WTC11 (cell line): Measurements from ENCODE around the gene HDHD5. TPM values are rescaled to one million over a fixed set of nuclear protein-coding genes. Genes with fewer than 3 reads are reported as not detected.

ENCODE experiments used
- ATAC-seq: fragments of 200-7000 bp; cut with Tn5 transposase; 2 replicates; pipeline ENCODE4 v1.10.0; 2021; ENCODE audit warnings: mild to moderate bottlenecking, moderate library complexity
- CTCF ChIA-PET: fragments of 300-600 bp; sonication (Branson Sonifier 250); formaldehyde crosslinking; loops from one replicate; lab custom pipeline; 2021; ENCODE audit warnings: antibody characterized with exemption; lab: Charles Lee
- POLR2A ChIA-PET: fragments of 350-600 bp; sonication (Branson Sonifier 250); formaldehyde crosslinking; loops from one replicate; lab custom pipeline; 2021; ENCODE audit warnings: antibody characterized with exemption; lab: Charles Lee
- DNase-seq: peaks from one replicate; pipeline ENCODE4 v3.0.0; 2021; ENCODE audit warnings: low spot score
- H3K27ac Mint-ChIP-seq: 2 replicates; pipeline ENCODE4 v1.8.0; 2021; ENCODE audit warnings: mixed read lengths
- H3K27me3 Mint-ChIP-seq: 2 replicates; pipeline ENCODE4 v1.8.0; 2021; ENCODE audit warnings: low read depth, mild to moderate bottlenecking, moderate library complexity, mixed read lengths
- H3K36me3 Mint-ChIP-seq: 2 replicates; pipeline ENCODE4 v1.8.0; 2021; ENCODE audit warnings: mixed read lengths
- H3K4me1 Mint-ChIP-seq: 2 replicates; pipeline ENCODE4 v1.8.0; 2022; ENCODE audit warnings: mixed read lengths
- H3K4me3 Mint-ChIP-seq: 2 replicates; pipeline ENCODE4 v1.8.0; 2021; ENCODE audit warnings: mild to moderate bottlenecking, moderate library complexity, mixed read lengths
- H3K9me3 Mint-ChIP-seq: 2 replicates; pipeline ENCODE4 v1.8.0; 2021; ENCODE audit warnings: mixed read lengths
- ATF2 ChIP-seq: sonication (generic); formaldehyde crosslinking; IDR thresholded peaks from 2 replicates; pipeline ENCODE4 v1.8.1; 2022; ENCODE audit warnings: low read depth, missing genetic modification reagents, borderline replicate concordance
- ATF3 ChIP-seq: sonication (generic); formaldehyde crosslinking; conservative IDR thresholded peaks from 2 replicates; pipeline ENCODE4 v1.8.1; 2022; ENCODE audit warnings: mild to moderate bottlenecking, missing genetic modification reagents
- ATF6 ChIP-seq: sonication (generic); formaldehyde crosslinking; IDR thresholded peaks from 2 replicates; pipeline ENCODE4 v1.8.1; 2023; ENCODE audit warnings: mild to moderate bottlenecking, missing genetic modification reagents
- CREM ChIP-seq: sonication (generic); formaldehyde crosslinking; IDR thresholded peaks from 2 replicates; pipeline ENCODE4 v1.8.1; 2022; ENCODE audit warnings: mild to moderate bottlenecking, missing genetic modification reagents, moderate library complexity
- FOXP1 ChIP-seq: sonication (generic); formaldehyde crosslinking; IDR thresholded peaks from 2 replicates; pipeline ENCODE4 v1.8.0; 2022; ENCODE audit warnings: missing genetic modification reagents, mild to moderate bottlenecking, moderate library complexity, borderline replicate concordance
- GABPB1 ChIP-seq: sonication (generic); formaldehyde crosslinking; IDR thresholded peaks from 2 replicates; pipeline ENCODE4 v1.8.1; 2023; ENCODE audit warnings: mild to moderate bottlenecking, missing genetic modification reagents
- GRHL2 ChIP-seq: fragments of 250-450 bp; sonication (Bioruptor Pico); IDR thresholded peaks from 2 replicates; pipeline ENCODE4 v1.8.0; 2022; ENCODE audit warnings: mild to moderate bottlenecking, moderate library complexity; ENCODE audit not compliant: insufficient replicate concordance, severe bottlenecking
- JAZF1 ChIP-seq: fragments of 250-450 bp; sonication (Bioruptor Pico); IDR thresholded peaks from 2 replicates; pipeline ENCODE4 v1.9.0; 2021; ENCODE audit warnings: moderate library complexity, mild to moderate bottlenecking, inconsistent platforms
- JUN ChIP-seq: sonication (generic); formaldehyde crosslinking; IDR thresholded peaks from 2 replicates; pipeline ENCODE4 v1.8.0; 2023; ENCODE audit warnings: mild to moderate bottlenecking, missing genetic modification reagents
- NR2C2 ChIP-seq: sonication (generic); formaldehyde crosslinking; IDR thresholded peaks from 2 replicates; pipeline ENCODE4 v1.8.0; 2022; ENCODE audit warnings: mild to moderate bottlenecking, missing genetic modification reagents
- NR3C1 ChIP-seq: sonication (generic); formaldehyde crosslinking; conservative IDR thresholded peaks from 2 replicates; pipeline ENCODE4 v1.8.1; 2023; ENCODE audit warnings: low read depth, mild to moderate bottlenecking, missing genetic modification reagents
- PRDM15 ChIP-seq: sonication (generic); formaldehyde crosslinking; IDR thresholded peaks from 2 replicates; pipeline ENCODE4 v1.8.0; 2022; ENCODE audit warnings: missing genetic modification reagents
- PRRX2 ChIP-seq: fragments of 250-450 bp; sonication (Bioruptor Pico); IDR thresholded peaks from 2 replicates; pipeline ENCODE4 v1.8.0; 2021; ENCODE audit warnings: mild to moderate bottlenecking
- STAT6 ChIP-seq: sonication (generic); formaldehyde crosslinking; conservative IDR thresholded peaks from 2 replicates; pipeline ENCODE4 v1.8.1; 2023; ENCODE audit warnings: mild to moderate bottlenecking, low read depth, missing genetic modification reagents, moderate library complexity
- TEAD4 ChIP-seq: sonication (generic); formaldehyde crosslinking; IDR thresholded peaks from 2 replicates; pipeline ENCODE4 v1.8.0; 2022; ENCODE audit warnings: mild to moderate bottlenecking, missing genetic modification reagents
- USF2 ChIP-seq: sonication (generic); formaldehyde crosslinking; IDR thresholded peaks from 2 replicates; pipeline ENCODE4 v1.8.1; 2023; ENCODE audit warnings: mild to moderate bottlenecking, missing genetic modification reagents, moderate library complexity
- ZNF121 ChIP-seq: sonication (generic); formaldehyde crosslinking; IDR thresholded peaks from 2 replicates; pipeline ENCODE4 v1.8.0; 2023; ENCODE audit warnings: missing genetic modification reagents
- ZNF425 ChIP-seq: fragments of 250-450 bp; sonication (Bioruptor Pico); conservative IDR thresholded peaks from 2 replicates; pipeline ENCODE4 v1.9.0; 2021; ENCODE audit warnings: mild to moderate bottlenecking
- ZNF671 ChIP-seq: fragments of 250-450 bp; sonication (Bioruptor Pico); IDR thresholded peaks from 2 replicates; pipeline ENCODE4 v1.8.0; 2021; ENCODE audit warnings: mild to moderate bottlenecking
- total RNA-seq: library from RNA; stranded (reverse); gene quantifications from 3 replicates; pipeline ENCODE4 v1.2.3, GENCODE V29; 2021

Gene HDHD5
- total RNA-seq, 1 experiment from 2014 or later = 84.0 TPM

- peaks cover 10% of the 10 kb centered on the region for H3K36me3 Mint-ChIP-seq
- H3K27ac Mint-ChIP-seq = no peak overlapping the region
- peaks cover 4% of the 10 kb centered on the region; the same call in 1 of the 2 replicates for H3K4me1 Mint-ChIP-seq
- TF ChIP-seq NR3C1 (CRISPR knock-in tag) = no peak
- TF ChIP-seq ZNF121 (CRISPR knock-in tag) = no peak
- TF ChIP-seq STAT6 = no peak
- TF ChIP-seq GRHL2 (CRISPR knock-in tag) = no peak
- TF ChIP-seq ATF3 (CRISPR knock-in tag) = no peak
- TF ChIP-seq JAZF1 (CRISPR knock-in tag) = no peak
- TF ChIP-seq ATF2 (CRISPR knock-in tag) = no peak
- no peak for TF ChIP-seq GABPB1 (CRISPR knock-in tag)
- TF ChIP-seq FOXP1 = no peak
- no peak for TF ChIP-seq CREM (CRISPR knock-in tag)
- TF ChIP-seq PRRX2 = no peak
- TF ChIP-seq ATF6 (CRISPR knock-in tag) = no peak
- DNase-seq = peak; percentile 37
- peak; percentile 93 for ATAC-seq
- POLR2A ChIA-PET = no interaction called here
- H3K27me3 Mint-ChIP-seq = no peaks in the 10 kb centered on the region
- CTCF ChIA-PET = interaction anchor here (0.8 to 3.6 kb wide), 10 partner anchors 9 to 1044 kb away, joined by 3 to 17 read pairs (median 6); partner anchors contain the start of gene USP18
- H3K9me3 Mint-ChIP-seq = no peaks in the 10 kb centered on the region
- no peak overlapping the region for H3K4me3 Mint-ChIP-seq
Observed at GRCh38 chr22:17106161-17106784, 52.8 kb downstream of the HDHD5 start.

- no peaks in the 10 kb centered on the region for H3K4me1 Mint-ChIP-seq
- H3K4me3 Mint-ChIP-seq = no peak overlapping the region
- H3K9me3 Mint-ChIP-seq = no peaks in the 10 kb centered on the region
- H3K27me3 Mint-ChIP-seq = no peaks in the 10 kb centered on the region
- ChIA-PET POLR2A (no interaction called here), CTCF (interaction anchor here (0.8 to 3.6 kb wide), 5 partner anchors 10 to 1045 kb away, joined by 3 to 17 read pairs (median 5); partner anchors contain the start of gene USP18)
- DNase-seq (no peak), ATAC-seq (no peak)
- peaks cover 14% of the 10 kb centered on the region for H3K36me3 Mint-ChIP-seq
- H3K27ac Mint-ChIP-seq = no peak overlapping the region
- TF ChIP-seq ZNF425 (CRISPR knock-in tag) (no peak), ZNF671 (CRISPR knock-in tag) (no peak), NR2C2 (CRISPR knock-in tag) (no peak), TEAD4 (CRISPR knock-in tag) (no peak), USF2 (CRISPR knock-in tag) (no peak), JUN (no peak), PRDM15 (CRISPR knock-in tag) (no peak)
Observed at GRCh38 chr22:17105143-17106129, 53.6 kb downstream of the HDHD5 start.
